Stimulated activated CD8-positive, alpha-beta memory T cell treated with anti-CD3 and anti-CD28 coated beads, Interleukin-4, amount 100 ng/mL, for 24 hours (primary cell): ENCODE results near the gene ACAD9.
"Not testable (repeated sequence)": the region's sequence is repeated elsewhere in the genome, so short reads cannot be mapped to it uniquely, and the experiment has no call there.

Experiments
- DNase-seq: peaks from one replicate; pipeline ENCODE4 v3.0.0-alpha.2; 2020; ENCODE audit warnings: low read depth

The ACAD9 gene

GRCh38 chr3:128861491-128861890, 17.9 kb upstream of the ACAD9 start:
- no peak for DNase-seq

GRCh38 chr3:128863560-128863959, 15.9 kb upstream of the ACAD9 start:
- no peak for DNase-seq

- no peak for DNase-seq
Measured at GRCh38 chr3:128864351-128864811, 15.0 kb upstream of the ACAD9 start.

GRCh38 chr3:128864849-128865804, 14.3 kb upstream of the ACAD9 start:
- not testable (repeated sequence) for DNase-seq

- DNase-seq = no peak
Measured at GRCh38 chr3:128867200-128868125, 12.0 kb upstream of the ACAD9 start.

- no peak for DNase-seq
Measured at GRCh38 chr3:128870347-128870746, 9.1 kb upstream of the ACAD9 start.

GRCh38 chr3:128872282-128872681, 7.1 kb upstream of the ACAD9 start:
- DNase-seq = no peak

GRCh38 chr3:128872744-128873143, 6.7 kb upstream of the ACAD9 start:
- no peak for DNase-seq

GRCh38 chr3:128873244-128874022, 6.0 kb upstream of the ACAD9 start:
- DNase-seq = no peak

GRCh38 chr3:128874481-128875180, 4.8 kb upstream of the ACAD9 start:
- DNase-seq = no peak

GRCh38 chr3:128875556-128876120, 3.8 kb upstream of the ACAD9 start:
- DNase-seq = peak; percentile 45

- no peak for DNase-seq
Measured at GRCh38 chr3:128878011-128878457, 1.4 kb upstream of the ACAD9 start.

- no peak for DNase-seq
Measured at GRCh38 chr3:128878556-128879124, 780 bp upstream of the ACAD9 start.

GRCh38 chr3:128879991-128880390, 571 bp downstream of the ACAD9 start:
- no peak for DNase-seq

- DNase-seq = not testable (repeated sequence)
Measured at GRCh38 chr3:128880455-128880854, 1.0 kb downstream of the ACAD9 start.

GRCh38 chr3:128881576-128881975, 2.2 kb downstream of the ACAD9 start:
- DNase-seq = no peak

- DNase-seq = no peak
Measured at GRCh38 chr3:128882719-128883118, 3.3 kb downstream of the ACAD9 start.

- DNase-seq = no peak
Measured at GRCh38 chr3:128884992-128885391, 5.6 kb downstream of the ACAD9 start.

GRCh38 chr3:128889139-128889894, 9.9 kb downstream of the ACAD9 start:
- no peak for DNase-seq
